Measurements from ENCODE around the gene RIF1.

The RIF1 gene

DNA sequence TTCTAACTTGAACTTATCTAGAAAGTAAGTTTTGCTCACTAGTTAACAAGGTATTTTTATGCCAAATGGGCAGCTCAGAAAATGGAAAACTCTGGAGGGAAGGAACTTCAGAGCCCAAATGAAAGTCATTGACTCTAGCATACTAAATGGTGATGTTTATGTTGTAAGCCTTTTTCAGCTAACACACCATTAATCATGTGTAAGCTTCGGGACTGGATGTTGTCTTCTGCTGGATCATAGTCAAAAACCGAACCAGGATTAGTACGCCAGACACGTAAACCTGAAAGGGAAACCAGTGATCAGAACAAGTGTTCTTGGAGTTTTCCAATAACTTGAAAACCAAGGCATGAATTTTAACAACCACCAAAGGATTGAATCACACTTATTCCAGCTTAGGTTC, 81.8 kb downstream of the RIF1 start:
- Histone ChIP-seq H3K27me3 (ENCODE audit: insufficient read depth, low read depth, severe bottlenecking) (no peaks in the 10 kb centered on the region), H3K36me3 (no peaks in the 10 kb centered on the region), H3K4me3 (ENCODE audit: low read depth, low read length) (no peak overlapping the region), H3K27ac (no peak overlapping the region), H3K9me3 (ENCODE audit: severe bottlenecking) (no peaks in the 10 kb centered on the region)
- TF ChIP-seq, protein P1, sequence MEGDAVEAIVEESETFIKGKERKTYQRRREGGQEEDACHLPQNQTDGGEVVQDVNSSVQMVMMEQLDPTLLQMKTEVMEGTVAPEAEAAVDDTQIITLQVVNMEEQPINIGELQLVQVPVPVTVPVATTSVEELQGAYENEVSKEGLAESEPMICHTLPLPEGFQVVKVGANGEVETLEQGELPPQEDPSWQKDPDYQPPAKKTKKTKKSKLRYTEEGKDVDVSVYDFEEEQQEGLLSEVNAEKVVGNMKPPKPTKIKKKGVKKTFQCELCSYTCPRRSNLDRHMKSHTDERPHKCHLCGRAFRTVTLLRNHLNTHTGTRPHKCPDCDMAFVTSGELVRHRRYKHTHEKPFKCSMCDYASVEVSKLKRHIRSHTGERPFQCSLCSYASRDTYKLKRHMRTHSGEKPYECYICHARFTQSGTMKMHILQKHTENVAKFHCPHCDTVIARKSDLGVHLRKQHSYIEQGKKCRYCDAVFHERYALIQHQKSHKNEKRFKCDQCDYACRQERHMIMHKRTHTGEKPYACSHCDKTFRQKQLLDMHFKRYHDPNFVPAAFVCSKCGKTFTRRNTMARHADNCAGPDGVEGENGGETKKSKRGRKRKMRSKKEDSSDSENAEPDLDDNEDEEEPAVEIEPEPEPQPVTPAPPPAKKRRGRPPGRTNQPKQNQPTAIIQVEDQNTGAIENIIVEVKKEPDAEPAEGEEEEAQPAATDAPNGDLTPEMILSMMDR (IDR thresholded peaks at IDR 0.05; ENCODE audit: low read depth, low read length) = no peak
- DNase-seq = no peak

GRCh38 chr2:151498178-151498577, 88.5 kb downstream of the RIF1 start:
- TF ChIP-seq, protein P1 (IDR thresholded peaks at IDR 0.05; ENCODE audit: low read depth, low read length) = no peak
- Histone ChIP-seq H3K9me3 (ENCODE audit: severe bottlenecking) (no peaks in the 10 kb centered on the region), H3K36me3 (no peaks in the 10 kb centered on the region), H3K27me3 (ENCODE audit: insufficient read depth, low read depth, severe bottlenecking) (no peaks in the 10 kb centered on the region), H3K27ac (no peak overlapping the region), H3K4me3 (ENCODE audit: low read depth, low read length) (no peak overlapping the region)
- no peak for DNase-seq

DNA sequence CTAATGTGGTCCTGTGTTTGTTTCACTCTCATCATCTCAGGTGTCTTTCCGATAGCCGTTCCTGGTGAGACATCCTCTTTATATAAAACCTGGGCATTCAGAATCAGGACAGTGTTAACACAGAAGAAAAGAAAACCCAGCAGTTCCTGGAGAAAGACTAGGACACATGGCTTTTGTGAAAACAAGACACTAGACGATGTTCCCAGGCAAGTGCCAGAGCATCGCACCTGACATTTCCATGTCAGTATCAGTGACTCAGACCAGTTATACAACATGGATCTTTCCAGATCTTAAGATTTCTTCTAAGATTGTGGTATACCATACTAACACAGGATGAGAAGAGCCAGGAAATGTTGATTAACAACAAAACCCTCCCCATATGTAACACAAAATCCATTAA, 96.5 kb downstream of the RIF1 start:
- no peaks in the 10 kb centered on the region for H3K27me3 ChIP-seq (ENCODE audit: insufficient read depth, low read depth, severe bottlenecking)

GRCh38 chr2:151508519-151508918, 98.8 kb downstream of the RIF1 start:
- Histone ChIP-seq H3K4me3 (ENCODE audit: low read depth, low read length) (no peak overlapping the region), H3K27ac (no peak overlapping the region), H3K36me3 (no peaks in the 10 kb centered on the region), H3K27me3 (ENCODE audit: insufficient read depth, low read depth, severe bottlenecking) (no peaks in the 10 kb centered on the region), H3K9me3 (ENCODE audit: severe bottlenecking) (no peaks in the 10 kb centered on the region)
- no peak for DNase-seq
- TF ChIP-seq, protein P1 (IDR thresholded peaks at IDR 0.05; ENCODE audit: low read depth, low read length) = no peak

More for the DNA sequence above, 96.5 kb downstream of the RIF1 start:
- no peak for DNase-seq
- no peak overlapping the region for H3K27ac ChIP-seq
- no peaks in the 10 kb centered on the region for H3K36me3 ChIP-seq
- TF ChIP-seq, protein P1 (IDR thresholded peaks at IDR 0.05; ENCODE audit: low read depth, low read length) = no peak
- no peak overlapping the region for H3K4me3 ChIP-seq (ENCODE audit: low read depth, low read length)
- no peaks in the 10 kb centered on the region for H3K9me3 ChIP-seq (ENCODE audit: severe bottlenecking)

- TF ChIP-seq, protein P1 (IDR thresholded peaks at IDR 0.05; ENCODE audit: low read depth, low read length) = no peak
- H3K27me3 ChIP-seq (ENCODE audit: insufficient read depth, low read depth, severe bottlenecking) = no peaks in the 10 kb centered on the region
- H3K4me3 ChIP-seq (ENCODE audit: low read depth, low read length) = no peak overlapping the region
- no peak overlapping the region for H3K27ac ChIP-seq
- no peaks in the 10 kb centered on the region for H3K9me3 ChIP-seq (ENCODE audit: severe bottlenecking)
- no peak for DNase-seq
- no peaks in the 10 kb centered on the region for H3K36me3 ChIP-seq
Observed at GRCh38 chr2:151518802-151519201, 109.1 kb downstream of the RIF1 start.

- TF ChIP-seq, protein P1 (IDR thresholded peaks at IDR 0.05; ENCODE audit: low read depth, low read length) = no peak
- no peak overlapping the region for H3K4me3 ChIP-seq (ENCODE audit: low read depth, low read length)
- H3K36me3 ChIP-seq = no peaks in the 10 kb centered on the region
- DNase-seq = no peak
- H3K27me3 ChIP-seq (ENCODE audit: insufficient read depth, low read depth, severe bottlenecking) = no peaks in the 10 kb centered on the region
- no peaks in the 10 kb centered on the region for H3K9me3 ChIP-seq (ENCODE audit: severe bottlenecking)
- H3K27ac ChIP-seq = no peak overlapping the region
Observed at GRCh38 chr2:151520976-151521375, 111.3 kb downstream of the RIF1 start.

All from WERI-Rb-1 (cell line).